ENCODE measurements around the gene B4GALNT4. TPM values are rescaled to one million over a fixed set of nuclear protein-coding genes. Genes with fewer than 3 reads are reported as not detected.

Gene B4GALNT4
- total and polyA plus RNA-seq, 2 of the 13 experiments (the other 11 are each of a cell fraction or from before 2014, with no cell fraction given), result 30.5 to 50.1 TPM

DNA sequence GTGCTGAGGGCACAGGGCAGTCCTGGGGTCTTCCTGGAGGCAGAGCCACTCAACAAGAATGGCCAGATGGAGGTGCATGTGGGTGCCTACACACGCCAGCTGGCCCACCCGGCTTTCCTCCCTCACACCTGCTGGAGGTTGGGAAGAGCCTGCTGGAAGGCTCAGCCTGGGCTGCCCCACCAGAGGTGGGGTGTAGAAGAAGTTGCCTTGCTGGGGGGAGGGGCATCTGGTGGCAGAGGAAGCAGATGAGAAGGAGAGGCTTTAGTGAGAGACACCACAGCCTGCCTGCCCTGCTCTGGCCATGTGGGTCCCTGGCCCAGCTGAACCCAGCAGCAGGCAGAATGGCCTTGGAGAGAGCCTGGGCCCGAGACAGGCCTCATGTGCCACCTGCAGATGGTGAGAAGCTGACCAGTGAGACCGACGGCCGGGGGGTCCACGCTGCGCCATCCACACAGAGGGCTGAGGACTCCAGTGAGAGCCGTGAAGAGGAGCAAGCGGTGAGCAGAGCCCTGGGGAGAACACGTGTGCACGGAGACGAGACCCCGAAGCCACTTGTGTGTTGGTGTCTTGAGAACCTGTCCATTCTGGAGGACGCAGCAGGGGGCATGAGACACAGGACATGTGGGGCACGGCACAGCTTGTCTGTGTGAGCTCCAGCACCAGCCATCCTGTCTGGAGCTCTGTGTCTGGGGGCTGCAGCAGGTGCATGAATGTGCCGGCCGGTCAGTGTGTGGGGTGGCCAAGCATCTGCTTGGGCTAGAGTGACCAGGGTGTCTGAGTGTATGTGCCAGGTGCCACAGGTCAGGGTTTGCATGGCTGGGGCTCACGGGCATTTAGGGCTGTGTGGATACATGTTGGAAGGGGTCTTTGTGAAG, 2.7 kb downstream of the B4GALNT4 start (continued):
- TF ChIP-seq PBX3 (CRISPR knock-in tag; IDR thresholded peaks at IDR 0.05; ENCODE audit: borderline replicate concordance), result no peak
- TF ChIP-seq ZNF616 (CRISPR knock-in tag; IDR thresholded peaks at IDR 0.05; ENCODE audit: low read depth), result no peak
- TF ChIP-seq ARNT (IDR thresholded peaks at IDR 0.05), result no peak
- no peak for TF ChIP-seq MAF1 (CRISPR knock-in tag; IDR thresholded peaks at IDR 0.05; ENCODE audit: borderline replicate concordance)
- TF ChIP-seq XBP1 (CRISPR knock-in tag; IDR thresholded peaks at IDR 0.05), result no peak
- TF ChIP-seq, protein P1, sequence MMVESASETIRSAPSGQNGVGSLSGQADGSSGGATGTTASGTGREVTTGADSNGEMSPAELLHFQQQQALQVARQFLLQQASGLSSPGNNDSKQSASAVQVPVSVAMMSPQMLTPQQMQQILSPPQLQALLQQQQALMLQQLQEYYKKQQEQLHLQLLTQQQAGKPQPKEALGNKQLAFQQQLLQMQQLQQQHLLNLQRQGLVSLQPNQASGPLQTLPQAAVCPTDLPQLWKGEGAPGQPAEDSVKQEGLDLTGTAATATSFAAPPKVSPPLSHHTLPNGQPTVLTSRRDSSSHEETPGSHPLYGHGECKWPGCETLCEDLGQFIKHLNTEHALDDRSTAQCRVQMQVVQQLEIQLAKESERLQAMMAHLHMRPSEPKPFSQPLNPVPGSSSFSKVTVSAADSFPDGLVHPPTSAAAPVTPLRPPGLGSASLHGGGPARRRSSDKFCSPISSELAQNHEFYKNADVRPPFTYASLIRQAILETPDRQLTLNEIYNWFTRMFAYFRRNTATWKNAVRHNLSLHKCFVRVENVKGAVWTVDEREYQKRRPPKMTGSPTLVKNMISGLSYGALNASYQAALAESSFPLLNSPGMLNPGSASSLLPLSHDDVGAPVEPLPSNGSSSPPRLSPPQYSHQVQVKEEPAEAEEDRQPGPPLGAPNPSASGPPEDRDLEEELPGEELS (CRISPR knock-in tag; IDR thresholded peaks at IDR 0.05), result no peak
- TF ChIP-seq, protein P2, sequence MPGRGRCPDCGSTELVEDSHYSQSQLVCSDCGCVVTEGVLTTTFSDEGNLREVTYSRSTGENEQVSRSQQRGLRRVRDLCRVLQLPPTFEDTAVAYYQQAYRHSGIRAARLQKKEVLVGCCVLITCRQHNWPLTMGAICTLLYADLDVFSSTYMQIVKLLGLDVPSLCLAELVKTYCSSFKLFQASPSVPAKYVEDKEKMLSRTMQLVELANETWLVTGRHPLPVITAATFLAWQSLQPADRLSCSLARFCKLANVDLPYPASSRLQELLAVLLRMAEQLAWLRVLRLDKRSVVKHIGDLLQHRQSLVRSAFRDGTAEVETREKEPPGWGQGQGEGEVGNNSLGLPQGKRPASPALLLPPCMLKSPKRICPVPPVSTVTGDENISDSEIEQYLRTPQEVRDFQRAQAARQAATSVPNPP (CRISPR knock-in tag; IDR thresholded peaks at IDR 0.05), result no peak
- no peak for TF ChIP-seq CHCHD3 (CRISPR knock-in tag; IDR thresholded peaks at IDR 0.05)
- no peak for TF ChIP-seq SP140L (CRISPR knock-in tag; IDR thresholded peaks at IDR 0.05; ENCODE audit: borderline replicate concordance)
